Naive thymus-derived CD4-positive, alpha-beta T cell (primary cell): ENCODE data around the gene NOS3. TPM values are rescaled to one million over a fixed set of nuclear protein-coding genes. Genes with fewer than 3 reads are reported as not detected.

Source experiments
- ATAC-seq: fragments of 150-1000 bp; cut with Tn5 transposase; 2 replicates; pipeline ENCODE4 v1.10.0; 2021; ENCODE audit warnings: mild to moderate bottlenecking, moderate library complexity
- CTCF ChIA-PET: fragments of 350-600 bp; sonication (Branson Sonifier 250); formaldehyde crosslinking; loops from one replicate; lab custom pipeline; 2021; ENCODE audit warnings: antibody characterized with exemption; lab: Charles Lee
- POLR2A ChIA-PET: fragments of 350-600 bp; sonication (Branson Sonifier 250); formaldehyde crosslinking; loops from one replicate; lab custom pipeline; 2021; ENCODE audit warnings: antibody characterized with exemption, inconsistent platforms; lab: Charles Lee
- DNase-seq, 9 donors: peaks; one replicate each; pipeline versions ENCODE4 v3.0.0 to v3.0.0-alpha.2; 2020 to 2022; ENCODE audit warnings: mixed read lengths in 1 of 9
- H3K27ac ChIP-seq: one replicate; pipeline ENCODE4 v1.7.0; 2013; ENCODE audit warnings: mild to moderate bottlenecking, low read depth, low read length, moderate library complexity
- H3K27me3 ChIP-seq, 2 donors: one replicate each; pipeline ENCODE4 v1.7.0; 2013; ENCODE audit warnings: low read length in 2 of 2, mild to moderate bottlenecking in 2 of 2, moderate library complexity in 2 of 2; ENCODE audit not compliant: control insufficient read depth in 2 of 2, insufficient read depth in 2 of 2
- H3K36me3 ChIP-seq, 3 experiments: 1 replicate in 2 of 3; 2 replicates in 1 of 3; pipeline ENCODE4 v1.7.0; 2013; ENCODE audit warnings: low read length in 3 of 3, mild to moderate bottlenecking in 3 of 3, moderate library complexity in 1 of 3; ENCODE audit not compliant: insufficient read depth in 3 of 3, control insufficient read depth in 2 of 3
- H3K4me1 ChIP-seq, 2 donors: one replicate each; pipeline ENCODE4 v1.7.0; 2013; ENCODE audit warnings: low read length in 2 of 2, mild to moderate bottlenecking in 2 of 2, moderate library complexity in 1 of 2; ENCODE audit not compliant: control insufficient read depth in 2 of 2, insufficient read depth in 2 of 2
- H3K4me3 ChIP-seq: 2 replicates; pipeline ENCODE4 v1.7.0; 2013; ENCODE audit warnings: mild to moderate bottlenecking, low read length
- H3K9me3 ChIP-seq, 3 experiments: 1 replicate in 2 of 3; 2 replicates in 1 of 3; pipeline ENCODE4 v1.7.0; 2013; ENCODE audit warnings: low read length in 3 of 3; ENCODE audit not compliant: control insufficient read depth in 2 of 3
- H3K27ac Mint-ChIP-seq, 9 donors: one replicate each; pipeline ENCODE4 v1.8.0; 2020 to 2022; ENCODE audit warnings: mixed read lengths in 9 of 9, mild to moderate bottlenecking in 8 of 9, moderate library complexity in 5 of 9, inconsistent platforms in 2 of 9
- H3K27me3 Mint-ChIP-seq, 5 donors: one replicate each; pipeline ENCODE4 v1.8.0; 2021 to 2022; ENCODE audit warnings: mixed read lengths in 5 of 5, mild to moderate bottlenecking in 1 of 5
- H3K36me3 Mint-ChIP-seq, 5 donors: one replicate each; pipeline ENCODE4 v1.8.0; 2020 to 2022; ENCODE audit warnings: mixed read lengths in 5 of 5, mild to moderate bottlenecking in 3 of 5, inconsistent platforms in 1 of 5
- H3K4me1 Mint-ChIP-seq, 7 donors: one replicate each; pipeline ENCODE4 v1.8.0; 2020 to 2022; ENCODE audit warnings: mixed read lengths in 7 of 7, mild to moderate bottlenecking in 3 of 7, inconsistent platforms in 1 of 7
- H3K4me3 Mint-ChIP-seq, 10 donors: one replicate each; pipeline ENCODE4 v1.8.0; 2020 to 2022; ENCODE audit warnings: mild to moderate bottlenecking in 10 of 10, mixed read lengths in 10 of 10, moderate library complexity in 6 of 10, inconsistent platforms in 2 of 10
- H3K9me3 Mint-ChIP-seq, 11 donors: one replicate each; pipeline ENCODE4 v1.8.0; 2020 to 2022; ENCODE audit warnings: mixed read lengths in 11 of 11, mild to moderate bottlenecking in 4 of 11, inconsistent platforms in 1 of 11, moderate library complexity in 1 of 11
- intact Hi-C, 2 donors: fragments of 100-400 bp; cut with micrococcal nuclease; formaldehyde crosslinking; loops; one replicate each; pipeline ENCODE4 v1.15.1; 2023
- polyA plus RNA-seq, 2 donors: library from polyadenylated mRNA; unstranded; fragments of 300-500 nt; fragmentation: Illumina TruSeq; gene quantifications; one replicate each; pipeline ENCODE4 v1.2.3, GENCODE V29; 2021
- total RNA-seq, 6 experiments: library from RNA in 5 of 6; stranded (reverse) in 5 of 6; gene quantifications; 1 replicate in 5 of 6; 2 replicates in 1 of 6; pipeline ENCODE4 v1.2.3 and lab custom pipeline; 2021 to 2026

NOS3 gene
- total and polyA plus RNA-seq, 7 experiments from 2014 or later: 2.8 to 19.1 (median 7.9) TPM

GRCh38 chr7:150972023-150972468 is 18.8 kb upstream of the NOS3 start:
- DNase-seq (no peak), ATAC-seq (no peak)
- Mint-ChIP-seq H3K36me3 (peaks cover 0 to 3% (median 0%) of the 10 kb centered on the region in 5 donors), H3K4me1 (peaks cover 26 to 66% (median 61%) of the 10 kb centered on the region in 7 donors), H3K27ac (peak overlapping the region in 3 of 9 donors; percentile 49 to 66 (median 57)), H3K9me3 (no peaks in the 10 kb centered on the region), H3K27me3 (peaks cover 4 to 26% (median 13%) of the 10 kb centered on the region in 5 donors), H3K4me3 (no peak overlapping the region)
- CTCF ChIA-PET: interaction anchor here (0.6 kb wide), 1 partner anchor 9 kb away, joined by 3 read pairs; no protein-coding TSS in a partner anchor
- H3K27ac ChIP-seq: no peak overlapping the region
- H3K4me3 ChIP-seq: no peak overlapping the region
- H3K9me3 ChIP-seq: no peaks in the 10 kb centered on the region
- peaks cover 12 to 42% of the 10 kb centered on the region in 2 donors for H3K4me1 ChIP-seq
- POLR2A ChIA-PET: interaction anchor here (6.1 kb wide), 1 partner anchor 42 kb away, joined by 34 read pairs; no protein-coding TSS in a partner anchor
- no peaks in the 10 kb centered on the region for H3K36me3 ChIP-seq
- intact Hi-C loops: loop anchor here in 1 of 2 donors (5.0 to 10.0 kb wide), 2 partner anchors 307 to 605 kb away; partner anchors contain the start of gene REPIN1
- H3K27me3 ChIP-seq: peaks cover 6 to 9% of the 10 kb centered on the region in 2 donors

DNA sequence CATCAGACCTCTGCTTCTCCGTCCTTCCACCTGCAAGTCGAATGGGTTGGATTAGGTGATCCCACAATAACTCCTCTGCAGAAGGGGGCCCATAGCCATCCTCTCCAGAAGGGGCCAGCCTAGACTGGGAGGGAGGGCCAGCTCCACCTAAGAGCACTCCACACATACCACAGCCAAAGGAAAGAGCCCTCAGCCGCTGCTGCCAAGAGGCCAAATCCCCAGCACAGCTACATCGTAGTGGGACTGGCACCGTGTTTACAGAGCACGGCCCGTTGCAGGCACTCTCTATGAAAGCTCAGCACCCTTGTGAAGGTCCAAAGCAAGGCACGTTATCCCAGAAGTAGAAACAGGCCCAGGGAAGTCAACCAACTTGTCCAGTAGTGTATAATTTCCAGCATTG is 18.1 kb upstream of the NOS3 start:
- peak overlapping the region in 5 of 10 donors; percentile 14 to 87 (median 68) for H3K4me3 Mint-ChIP-seq
- Histone ChIP-seq H3K4me3 (no peak overlapping the region), H3K27me3 (peaks cover 7 to 9% of the 10 kb centered on the region in 2 donors), H3K9me3 (no peaks in the 10 kb centered on the region), H3K27ac (no peak overlapping the region), H3K4me1 (peaks cover 12 to 46% of the 10 kb centered on the region in 2 donors), H3K36me3 (no peaks in the 10 kb centered on the region)
- ATAC-seq (no peak), DNase-seq (no peak)
- peaks cover 30 to 65% (median 62%) of the 10 kb centered on the region in 7 donors for H3K4me1 Mint-ChIP-seq
- intact Hi-C loops: loop anchor here in 1 of 2 donors (5.0 to 10.0 kb wide), 2 partner anchors 308 to 605 kb away; partner anchors contain the start of gene REPIN1
- ChIA-PET POLR2A (interaction anchor here (0.7 to 6.1 kb wide), 5 partner anchors 10 to 116 kb away, joined by 3 to 34 read pairs (median 6); partner anchors contain the start of gene ABCB8), CTCF (interaction anchor here (0.9 to 2.4 kb wide), 3 partner anchors 12 to 113 kb away, joined by 3 to 12 read pairs (median 4); no protein-coding TSS in a partner anchor)
- no peaks in the 10 kb centered on the region for H3K9me3 Mint-ChIP-seq
- peaks cover 9 to 25% (median 18%) of the 10 kb centered on the region in 5 donors for H3K27me3 Mint-ChIP-seq
- peak overlapping the region in 7 of 9 donors; percentile 60 to 97 (median 93) for H3K27ac Mint-ChIP-seq
- H3K36me3 Mint-ChIP-seq: peaks cover 0 to 5% (median 0%) of the 10 kb centered on the region in 5 donors

DNA sequence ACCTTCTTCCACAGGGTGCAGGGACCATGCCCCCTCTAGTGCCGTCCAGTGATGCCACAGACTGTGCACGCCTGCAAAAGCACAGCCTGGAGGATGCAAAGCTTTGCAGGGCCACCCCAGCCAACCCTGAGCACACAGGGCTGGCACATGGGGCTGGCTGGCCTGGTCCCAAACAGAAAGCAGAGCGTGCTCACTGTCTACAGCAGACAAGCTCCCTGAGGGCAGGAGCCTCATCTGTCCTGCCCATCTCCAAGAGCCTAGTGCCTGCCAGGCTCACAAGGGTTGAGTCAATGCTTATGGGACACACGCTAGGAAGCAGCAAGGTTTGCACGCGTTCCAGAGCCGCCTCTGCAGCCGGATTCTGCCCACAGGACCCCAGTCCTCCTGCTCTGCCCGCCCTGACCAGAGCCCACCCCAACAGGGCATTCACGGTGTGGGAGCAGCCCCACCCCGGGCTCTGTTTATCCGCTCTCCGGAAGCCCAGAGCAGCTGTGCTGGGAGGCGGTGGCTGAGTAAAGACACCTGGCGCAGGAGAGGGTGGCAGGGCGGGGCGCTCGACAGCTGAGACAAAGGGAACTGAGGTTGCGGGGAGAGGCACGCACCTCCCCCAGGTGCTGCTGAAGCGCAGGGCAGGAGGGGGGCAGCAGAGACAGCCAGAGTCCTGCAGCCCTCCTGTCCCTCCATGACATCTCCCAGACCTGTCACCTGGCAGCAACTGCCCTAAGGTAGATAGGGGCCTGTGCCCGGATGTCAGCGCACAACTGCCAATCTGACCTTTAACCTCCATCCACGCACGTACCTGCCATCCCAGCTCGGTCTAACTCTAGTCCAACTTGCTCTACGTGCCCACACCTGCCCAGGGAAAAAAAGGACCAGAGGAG is 17.0 kb upstream of the NOS3 start:
- DNase-seq: peak in 5 of 9 donors; percentile 53 to 67 (median 67)
- ATAC-seq: peak; percentile 36
- Mint-ChIP-seq H3K27me3 (peaks cover 9 to 29% (median 22%) of the 10 kb centered on the region in 5 donors), H3K36me3 (peaks cover 0 to 5% (median 0%) of the 10 kb centered on the region in 5 donors), H3K4me3 (peak overlapping the region; percentile 78 to 92 (median 88)), H3K27ac (peak overlapping the region; percentile 59 to 97 (median 95)), H3K9me3 (peaks cover 0 to 2% (median 0%) of the 10 kb centered on the region in 11 donors), H3K4me1 (peaks cover 31 to 62% (median 58%) of the 10 kb centered on the region in 7 donors)
- H3K36me3 ChIP-seq: no peaks in the 10 kb centered on the region
- peak overlapping the region; percentile 73 for H3K27ac ChIP-seq
- H3K9me3 ChIP-seq: no peaks in the 10 kb centered on the region
- H3K4me1 ChIP-seq: peaks cover 17 to 46% of the 10 kb centered on the region in 2 donors
- peak overlapping the region; percentile 50 for H3K4me3 ChIP-seq
- intact Hi-C loops: loop anchor here (1.0 to 10.0 kb wide), 9 partner anchors 14 to 607 kb away; partner anchors contain the start of genes ABCB8 (in 1 of the 2), FASTK (in 1 of the 2) and REPIN1 (in 1 of the 2)
- H3K27me3 ChIP-seq: peaks cover 7 to 12% of the 10 kb centered on the region in 2 donors
- POLR2A ChIA-PET: interaction anchor here (0.5 to 6.1 kb wide), 15 partner anchors 11 to 276 kb away, joined by 3 to 34 read pairs (median 4); partner anchors contain the start of genes ABCB8 and TMUB1
- CTCF ChIA-PET: interaction anchor here (0.5 to 2.4 kb wide), 10 partner anchors 9 to 1521 kb away, joined by 3 to 12 read pairs (median 3); no protein-coding TSS in a partner anchor

- Histone ChIP-seq H3K27me3 (peaks cover 7 to 13% of the 10 kb centered on the region in 2 donors), H3K4me1 (peaks cover 20 to 47% of the 10 kb centered on the region in 2 donors), H3K36me3 (no peaks in the 10 kb centered on the region), H3K9me3 (no peaks in the 10 kb centered on the region), H3K4me3 (peak overlapping the region; percentile 63), H3K27ac (peak overlapping the region; percentile 73)
- Mint-ChIP-seq H3K36me3 (peaks cover 0 to 5% (median 0%) of the 10 kb centered on the region in 5 donors), H3K4me1 (peaks cover 33 to 62% (median 55%) of the 10 kb centered on the region in 7 donors), H3K9me3 (peaks cover 0 to 2% (median 0%) of the 10 kb centered on the region in 11 donors), H3K4me3 (peak overlapping the region; percentile 85 to 92 (median 88)), H3K27me3 (peaks cover 9 to 36% (median 25%) of the 10 kb centered on the region in 5 donors), H3K27ac (peak overlapping the region; percentile 59 to 97 (median 95))
- intact Hi-C loops: loop anchor here (1.0 to 10.0 kb wide), 9 partner anchors 14 to 607 kb away; partner anchors contain the start of genes ABCB8 (in 1 of the 2), FASTK (in 1 of the 2) and REPIN1 (in 1 of the 2)
- POLR2A ChIA-PET: interaction anchor here (0.7 to 6.1 kb wide), 16 partner anchors 10 to 275 kb away, joined by 3 to 34 read pairs (median 3); partner anchors contain the start of genes ABCB8 and TMUB1
- CTCF ChIA-PET: interaction anchor here (0.5 to 2.4 kb wide), 10 partner anchors 9 to 141 kb away, joined by 3 to 18 read pairs (median 3); no protein-coding TSS in a partner anchor
- ATAC-seq: peak; percentile 85
- DNase-seq: peak; percentile 63 to 84 (median 80)
These were observed 16.1 kb upstream of the NOS3 start for GRCh38 chr7:150974468-150975391.

DNA sequence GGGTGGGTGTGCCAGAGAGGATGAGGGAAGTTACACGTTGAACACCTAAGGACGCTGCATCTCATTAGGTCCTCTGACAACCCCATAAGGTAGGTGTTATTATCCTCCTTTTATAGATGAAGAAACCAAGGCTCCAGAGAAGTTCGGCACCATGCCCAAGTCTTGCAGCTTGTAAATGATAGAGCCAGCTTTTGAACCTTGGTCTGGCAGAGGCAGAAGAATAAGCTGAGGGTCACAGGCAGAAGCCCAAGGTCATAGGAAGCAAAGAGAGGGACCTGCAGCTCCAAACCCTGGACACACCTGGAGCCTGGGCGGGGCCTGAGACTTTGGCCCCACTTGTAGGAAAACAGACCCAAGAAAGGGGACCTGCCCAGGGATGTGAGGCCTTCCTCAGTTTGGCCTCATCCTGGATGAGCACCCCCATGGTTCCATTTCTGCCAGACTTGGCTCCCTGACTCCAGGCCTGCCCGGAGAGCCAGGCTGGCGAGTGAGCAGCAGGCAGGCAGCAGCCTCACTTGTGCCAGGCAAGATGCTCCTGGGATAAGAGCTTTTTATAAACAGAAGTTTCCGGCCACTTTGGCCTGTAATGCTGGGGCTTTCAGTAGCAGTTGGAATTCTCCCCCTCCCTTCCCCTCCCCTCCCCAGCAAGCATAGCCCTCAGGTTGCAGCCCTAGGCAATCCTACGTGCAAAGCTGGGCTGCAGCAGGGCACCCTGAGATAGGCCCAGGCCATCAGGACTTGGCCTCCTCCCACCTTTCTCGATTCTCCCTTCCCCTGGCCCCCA is 15.1 kb upstream of the NOS3 start:
- H3K4me1 Mint-ChIP-seq: peaks cover 31 to 61% (median 51%) of the 10 kb centered on the region in 7 donors
- peaks cover 0 to 4% (median 0%) of the 10 kb centered on the region in 11 donors for H3K9me3 Mint-ChIP-seq
- peak overlapping the region in 8 of 9 donors; percentile 7 to 85 (median 64) for H3K27ac Mint-ChIP-seq
- H3K4me3 Mint-ChIP-seq: peak overlapping the region; percentile 77 to 92 (median 88)
- no peaks in the 10 kb centered on the region for H3K9me3 ChIP-seq
- intact Hi-C loops: loop anchor here (2.0 to 10.0 kb wide), 2 partner anchors 37 to 311 kb away; no protein-coding TSS in a partner anchor
- peaks cover 9 to 46% (median 25%) of the 10 kb centered on the region in 5 donors for H3K27me3 Mint-ChIP-seq
- peaks cover 20 to 47% of the 10 kb centered on the region in 2 donors for H3K4me1 ChIP-seq
- peak overlapping the region; percentile 63 for H3K4me3 ChIP-seq
- CTCF ChIA-PET: interaction anchor here (0.5 to 1.6 kb wide), 6 partner anchors 10 to 43 kb away, joined by 3 to 18 read pairs (median 3); no protein-coding TSS in a partner anchor
- H3K36me3 Mint-ChIP-seq: peaks cover 0 to 5% (median 0%) of the 10 kb centered on the region in 5 donors
- peak overlapping the region; percentile 73 for H3K27ac ChIP-seq
- no peak for ATAC-seq
- POLR2A ChIA-PET: interaction anchor here (0.8 to 6.1 kb wide), 12 partner anchors 9 to 109 kb away, joined by 3 to 34 read pairs (median 3); partner anchors contain the start of genes ABCB8 and SLC4A2
- no peaks in the 10 kb centered on the region for H3K36me3 ChIP-seq
- DNase-seq: no peak
- peaks cover 7 to 13% of the 10 kb centered on the region in 2 donors for H3K27me3 ChIP-seq
